SK-N-SH (cell line): ENCODE data around the gene TMEM187.

Experiments
- GABPA ChIP-seq: IDR thresholded peaks from 2 replicates; pipeline ENCODE4 v1.4.0; 2012; ENCODE audit warnings: low read depth, mild to moderate bottlenecking
- TF ChIP-seq, protein P1 (sequence below): fragments of 200-600 bp; sonication (generic); IDR thresholded peaks from 2 replicates; pipeline ENCODE4 v1.6.1; 2017; ENCODE audit warnings: antibody characterized with exemption, mild to moderate bottlenecking, moderate library complexity
- TF ChIP-seq, protein P2 (sequence below): IDR thresholded peaks from 2 replicates; pipeline ENCODE4; 2012

DNA sequence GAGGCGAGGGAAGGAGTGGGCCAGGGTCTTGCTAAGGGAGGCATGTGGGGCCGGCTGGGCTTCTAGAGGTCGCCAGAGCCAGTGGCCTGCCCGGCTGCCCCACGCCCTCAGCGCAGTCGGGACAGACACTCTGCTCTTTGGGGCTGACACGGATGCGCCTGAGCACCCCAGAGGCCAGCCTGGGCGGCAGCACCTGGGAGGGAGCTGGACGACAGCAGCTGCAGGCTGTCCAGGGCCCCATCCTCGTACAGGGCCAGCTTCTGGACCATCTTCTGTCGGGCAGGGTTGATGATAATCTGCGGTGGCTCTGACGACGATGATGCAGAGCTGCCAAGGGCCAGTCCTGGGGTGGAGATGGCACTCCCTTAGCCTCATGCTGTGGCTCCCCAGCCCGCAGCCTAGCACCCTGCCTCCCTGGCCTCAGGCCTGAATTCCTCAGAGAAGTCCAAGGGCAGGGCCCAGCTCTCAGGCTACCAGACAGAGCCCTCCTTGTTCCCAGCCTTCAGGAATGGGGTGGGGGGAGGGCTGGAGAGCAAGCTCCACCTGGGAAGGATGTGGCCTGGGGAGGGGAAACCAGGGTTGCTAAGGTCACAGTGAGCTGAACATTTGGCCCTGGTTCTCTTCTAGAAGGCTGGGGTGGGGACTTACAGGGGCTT lies 39.9 kb downstream of the TMEM187 start:
- TF ChIP-seq, protein P1, sequence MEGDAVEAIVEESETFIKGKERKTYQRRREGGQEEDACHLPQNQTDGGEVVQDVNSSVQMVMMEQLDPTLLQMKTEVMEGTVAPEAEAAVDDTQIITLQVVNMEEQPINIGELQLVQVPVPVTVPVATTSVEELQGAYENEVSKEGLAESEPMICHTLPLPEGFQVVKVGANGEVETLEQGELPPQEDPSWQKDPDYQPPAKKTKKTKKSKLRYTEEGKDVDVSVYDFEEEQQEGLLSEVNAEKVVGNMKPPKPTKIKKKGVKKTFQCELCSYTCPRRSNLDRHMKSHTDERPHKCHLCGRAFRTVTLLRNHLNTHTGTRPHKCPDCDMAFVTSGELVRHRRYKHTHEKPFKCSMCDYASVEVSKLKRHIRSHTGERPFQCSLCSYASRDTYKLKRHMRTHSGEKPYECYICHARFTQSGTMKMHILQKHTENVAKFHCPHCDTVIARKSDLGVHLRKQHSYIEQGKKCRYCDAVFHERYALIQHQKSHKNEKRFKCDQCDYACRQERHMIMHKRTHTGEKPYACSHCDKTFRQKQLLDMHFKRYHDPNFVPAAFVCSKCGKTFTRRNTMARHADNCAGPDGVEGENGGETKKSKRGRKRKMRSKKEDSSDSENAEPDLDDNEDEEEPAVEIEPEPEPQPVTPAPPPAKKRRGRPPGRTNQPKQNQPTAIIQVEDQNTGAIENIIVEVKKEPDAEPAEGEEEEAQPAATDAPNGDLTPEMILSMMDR, result no peak
- no peak for TF ChIP-seq GABPA
- TF ChIP-seq, protein P2, sequence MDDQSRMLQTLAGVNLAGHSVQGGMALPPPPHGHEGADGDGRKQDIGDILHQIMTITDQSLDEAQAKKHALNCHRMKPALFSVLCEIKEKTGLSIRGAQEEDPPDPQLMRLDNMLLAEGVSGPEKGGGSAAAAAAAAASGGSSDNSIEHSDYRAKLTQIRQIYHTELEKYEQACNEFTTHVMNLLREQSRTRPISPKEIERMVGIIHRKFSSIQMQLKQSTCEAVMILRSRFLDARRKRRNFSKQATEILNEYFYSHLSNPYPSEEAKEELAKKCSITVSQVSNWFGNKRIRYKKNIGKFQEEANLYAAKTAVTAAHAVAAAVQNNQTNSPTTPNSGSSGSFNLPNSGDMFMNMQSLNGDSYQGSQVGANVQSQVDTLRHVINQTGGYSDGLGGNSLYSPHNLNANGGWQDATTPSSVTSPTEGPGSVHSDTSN, result no peak
